GM19239 (cell line): ENCODE results near the gene ADGRB3.
"Not testable (repeated sequence)": the region's sequence is repeated elsewhere in the genome, so short reads cannot be mapped to it uniquely, and the experiment has no call there.

Source experiments
- DNase-seq: peaks from one replicate; pipeline ENCODE4 v3.0.0; 2011; ENCODE audit warnings: low spot score; ENCODE audit not compliant: insufficient read length
- FAIRE-seq: peaks from 2 replicates; lab custom pipeline; 2011; peaks lifted over from hg19 to GRCh38; lab: Jason Lieb, UNC

The ADGRB3 gene

GRCh38 chr6:69368613-69369012 lies 733.5 kb downstream of the ADGRB3 start:
- no peak for FAIRE-seq
- no peak for DNase-seq

- no peak for FAIRE-seq
- no peak for DNase-seq
These were observed 735.7 kb downstream of the ADGRB3 start for GRCh38 chr6:69370763-69371162.

- DNase-seq (no peak), FAIRE-seq (no peak)
These were observed 743.2 kb downstream of the ADGRB3 start for GRCh38 chr6:69378326-69378725.

GRCh38 chr6:69379518-69379917 lies 744.4 kb downstream of the ADGRB3 start:
- DNase-seq: no peak
- no peak for FAIRE-seq

- FAIRE-seq (no peak), DNase-seq (no peak)
These were observed 748.5 kb downstream of the ADGRB3 start for GRCh38 chr6:69383627-69384026.

- no peak for FAIRE-seq
- no peak for DNase-seq
These were observed 751.3 kb downstream of the ADGRB3 start for GRCh38 chr6:69386426-69386825.

- DNase-seq (no peak), FAIRE-seq (no peak)
These were observed 755.0 kb downstream of the ADGRB3 start for GRCh38 chr6:69390125-69390524.

- no peak for DNase-seq
- FAIRE-seq: no peak
These were observed 756.0 kb downstream of the ADGRB3 start for GRCh38 chr6:69391106-69391505.

GRCh38 chr6:69392745-69393144 lies 757.7 kb downstream of the ADGRB3 start:
- FAIRE-seq (no peak), DNase-seq (no peak)

GRCh38 chr6:69398311-69398710 lies 763.2 kb downstream of the ADGRB3 start:
- DNase-seq: no peak
- no peak for FAIRE-seq

- no peak for DNase-seq
- FAIRE-seq: no peak
These were observed 763.6 kb downstream of the ADGRB3 start for GRCh38 chr6:69398729-69399128.

GRCh38 chr6:69408886-69409285 lies 773.8 kb downstream of the ADGRB3 start:
- DNase-seq: no peak
- FAIRE-seq: no peak

- FAIRE-seq: no peak
- DNase-seq: no peak
These were observed 781.7 kb downstream of the ADGRB3 start for GRCh38 chr6:69416776-69417175.

GRCh38 chr6:69421269-69421668 lies 786.2 kb downstream of the ADGRB3 start:
- no peak for DNase-seq
- no peak for FAIRE-seq

- DNase-seq (no peak), FAIRE-seq (no peak)
These were observed 786.9 kb downstream of the ADGRB3 start for GRCh38 chr6:69422020-69422419.

- no peak for FAIRE-seq
- no peak for DNase-seq
These were observed 787.4 kb downstream of the ADGRB3 start for GRCh38 chr6:69422475-69422874.

- DNase-seq (no peak), FAIRE-seq (no peak)
These were observed 788.7 kb downstream of the ADGRB3 start for GRCh38 chr6:69423785-69424184.

- no peak for DNase-seq
- FAIRE-seq: no peak
These were observed 789.5 kb downstream of the ADGRB3 start for GRCh38 chr6:69424581-69424980.

GRCh38 chr6:69427882-69428281 lies 792.8 kb downstream of the ADGRB3 start:
- FAIRE-seq: no peak
- no peak for DNase-seq

- not testable (repeated sequence) for FAIRE-seq, DNase-seq
These were observed 797.1 kb downstream of the ADGRB3 start for GRCh38 chr6:69432168-69432567.

GRCh38 chr6:69433116-69433515 lies 798.0 kb downstream of the ADGRB3 start:
- FAIRE-seq, DNase-seq: not testable (repeated sequence)

GRCh38 chr6:69438113-69438512 lies 803.0 kb downstream of the ADGRB3 start:
- DNase-seq (no peak), FAIRE-seq (no peak)
